A673 (cell line): Measurements from ENCODE around the gene NFATC1. TPM values are rescaled to one million over a fixed set of nuclear protein-coding genes. Genes with fewer than 3 reads are reported as not detected.
"Not testable (repeated sequence)": the region's sequence is repeated elsewhere in the genome, so short reads cannot be mapped to it uniquely, and the experiment has no call there.

ENCODE experiments used
- BruUV-seq: library from RNA; stranded (reverse); fragments of 400-500 nt; replicated peaks from 2 replicates; lab custom pipeline; 2021; lab: Mats Ljungman, UMichigan
- CTCF ChIA-PET: fragments of 300-600 bp; sonication (Branson Sonifier 250); formaldehyde crosslinking; loops from one replicate; lab custom pipeline; 2022; ENCODE audit warnings: antibody characterized with exemption; lab: Charles Lee
- POLR2A ChIA-PET: fragments of 300-600 bp; sonication (Branson Sonifier 250); formaldehyde crosslinking; loops from one replicate; lab custom pipeline; 2022; ENCODE audit warnings: antibody characterized with exemption; ENCODE audit not compliant: low non-redundant PET; lab: Charles Lee
- DNase-seq: peaks from one replicate; pipeline ENCODE4 v3.0.0-alpha.2; 2015; ENCODE audit warnings: low spot score
- H3K27ac ChIP-seq: fragments of 200-600 bp; sonication (generic); 2 replicates; pipeline ENCODE4 v1.5.1; 2016; ENCODE audit warnings: mixed run types, low read depth, mild to moderate bottlenecking, mixed read lengths, antibody characterized with exemption, low read length; ENCODE audit not compliant: poor library complexity, severe bottlenecking
- H3K27me3 ChIP-seq: fragments of 200-600 bp; sonication (generic); replicated peaks from 2 replicates; pipeline ENCODE4 v1.6.1; 2017; ENCODE audit warnings: mixed run types, low read depth, mild to moderate bottlenecking, mixed read lengths, antibody characterized with exemption, low read length; ENCODE audit not compliant: insufficient read depth, poor library complexity
- H3K36me3 ChIP-seq: fragments of 200-600 bp; sonication (generic); 2 replicates; pipeline ENCODE4 v1.6.1; 2016; ENCODE audit warnings: mixed run types, mild to moderate bottlenecking, mixed read lengths, antibody characterized with exemption, low read length; ENCODE audit not compliant: insufficient read depth, poor library complexity, severe bottlenecking
- H3K4me1 ChIP-seq: fragments of 200-600 bp; sonication (generic); 2 replicates; pipeline ENCODE4 v1.6.1; 2017; ENCODE audit warnings: mixed run types, mild to moderate bottlenecking, mixed read lengths, antibody characterized with exemption, low read length; ENCODE audit not compliant: insufficient read depth, poor library complexity, severe bottlenecking
- H3K4me3 ChIP-seq: fragments of 200-600 bp; sonication (generic); 2 replicates; pipeline ENCODE4 v1.5.1; 2016; ENCODE audit warnings: low read depth, mixed run types, mild to moderate bottlenecking, mixed read lengths, low read length; ENCODE audit not compliant: poor library complexity, severe bottlenecking
- H3K9me3 ChIP-seq: fragments of 200-600 bp; sonication (generic); 2 replicates; pipeline ENCODE4 v1.6.1; 2016; ENCODE audit warnings: mixed run types, low read depth, mild to moderate bottlenecking, mixed read lengths, antibody characterized with exemption, low read length; ENCODE audit not compliant: poor library complexity, severe bottlenecking
- CTCF ChIP-seq: fragments of 300-800, 200-600 bp; sonication (generic); conservative IDR thresholded peaks from 2 replicates; pipeline ENCODE4 v1.5.1; 2017; ENCODE audit warnings: low read depth, mild to moderate bottlenecking, antibody characterized with exemption, low read length, moderate library complexity, mixed read lengths
- EZH2 ChIP-seq: fragments of 200-600 bp; sonication (generic); IDR thresholded peaks from 2 replicates; pipeline ENCODE4 v1.6.1; 2017; ENCODE audit warnings: borderline replicate concordance, low read depth, mild to moderate bottlenecking, mixed read lengths, antibody characterized with exemption, low read length; ENCODE audit not compliant: poor library complexity, severe bottlenecking
- intact Hi-C: fragments of 100-400 bp; cut with micrococcal nuclease; formaldehyde crosslinking; loops from one replicate; pipeline ENCODE4 v1.10.0; 2022; ENCODE audit not compliant: unreplicated experiment
- total RNA-seq: library from RNA; stranded (reverse); gene quantifications from 2 replicates; pipeline ENCODE4 v1.2.3, GENCODE V29; 2021

Gene NFATC1
- total RNA-seq, 1 experiment from 2014 or later = 10.4 TPM

GRCh38 chr18:79503406-79503805 lies 107.7 kb downstream of the NFATC1 start:
- H3K27ac ChIP-seq = no peak overlapping the region
- DNase-seq = no peak
- intact Hi-C loops = no loop called here
- no peak for TF ChIP-seq CTCF
- TF ChIP-seq EZH2 = no peak
- ChIA-PET POLR2A (no interaction called here), CTCF (no interaction called here)
- no peaks in the 10 kb centered on the region for H3K27me3 ChIP-seq
- BruUV-seq = no TSS peak
- no peak overlapping the region for H3K4me3 ChIP-seq
- H3K4me1 ChIP-seq = no peaks in the 10 kb centered on the region
- H3K9me3 ChIP-seq = peaks cover 20% of the 10 kb centered on the region
- no peaks in the 10 kb centered on the region for H3K36me3 ChIP-seq

DNA sequence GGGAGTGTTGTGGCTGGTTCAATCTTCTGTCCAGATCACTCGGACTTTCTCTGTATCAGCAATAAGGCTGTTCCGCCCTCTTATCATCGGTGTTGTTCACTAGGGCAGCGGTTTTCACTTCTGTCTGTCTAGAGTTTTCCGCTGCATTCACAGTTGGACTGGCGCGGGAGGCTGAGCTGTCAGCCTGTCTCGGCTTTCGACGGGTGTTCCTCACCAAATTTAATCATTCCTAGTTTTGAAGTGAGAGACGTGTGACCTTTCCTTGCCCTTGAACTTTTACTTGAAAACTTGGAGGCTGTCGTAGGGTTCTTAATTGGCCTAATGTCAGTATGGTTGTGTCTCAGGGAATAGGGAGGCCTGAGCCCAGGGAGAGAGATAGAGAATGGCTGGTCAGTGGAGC lies 108.3 kb downstream of the NFATC1 start:
- ChIA-PET CTCF (no interaction called here), POLR2A (no interaction called here)
- no peaks in the 10 kb centered on the region for H3K27me3 ChIP-seq
- H3K36me3 ChIP-seq = no peaks in the 10 kb centered on the region
- H3K4me1 ChIP-seq = no peaks in the 10 kb centered on the region
- no peak overlapping the region for H3K27ac ChIP-seq
- no peak overlapping the region for H3K4me3 ChIP-seq
- BruUV-seq = no TSS peak
- no peak for TF ChIP-seq EZH2
- TF ChIP-seq CTCF = no peak
- no peak for DNase-seq
- intact Hi-C loops = no loop called here
- H3K9me3 ChIP-seq = peaks cover 14% of the 10 kb centered on the region

DNA sequence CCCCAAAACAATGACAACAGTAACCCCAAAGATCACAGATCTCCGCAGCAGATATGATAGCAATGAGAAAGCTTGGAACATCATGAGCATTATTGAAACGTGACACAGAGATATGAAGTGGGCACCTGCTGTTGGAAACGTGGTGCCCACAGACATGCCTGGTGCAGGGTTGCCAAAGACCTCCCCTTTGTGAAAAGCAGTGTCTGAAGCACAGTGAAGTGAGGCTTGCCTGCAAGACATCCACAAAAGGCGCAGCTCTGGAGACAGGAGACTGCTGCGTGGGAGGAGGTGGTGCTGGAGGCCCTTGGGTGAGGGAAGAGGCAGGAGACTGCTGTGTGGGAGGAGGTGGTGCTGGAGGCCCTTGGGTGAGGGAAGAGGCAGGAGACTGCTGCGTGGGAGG lies 108.8 kb downstream of the NFATC1 start:
- CTCF ChIA-PET, H3K27ac ChIP-seq, H3K36me3 ChIP-seq, POLR2A ChIA-PET, H3K4me1 ChIP-seq, H3K4me3 ChIP-seq, BruUV-seq, intact Hi-C loops, DNase-seq, H3K27me3 ChIP-seq, H3K9me3 ChIP-seq: not testable (repeated sequence)

- CTCF ChIA-PET, BruUV-seq, H3K4me1 ChIP-seq, intact Hi-C loops, H3K27me3 ChIP-seq, H3K4me3 ChIP-seq, H3K27ac ChIP-seq, H3K9me3 ChIP-seq, POLR2A ChIA-PET, H3K36me3 ChIP-seq, DNase-seq: not testable (repeated sequence)
These were observed 109.7 kb downstream of the NFATC1 start for GRCh38 chr18:79505465-79505864.
